Measurements from ENCODE around the gene RMRP. TPM values are rescaled to one million over a fixed set of nuclear protein-coding genes. Genes with fewer than 3 reads are reported as not detected.
A peak's percentile ranks its signal among the peaks of the same experiment; 100 is the strongest.

The RMRP gene
- total and polyA plus RNA-seq, 2 of the 4 experiments (the other 2 are of a cell fraction): 39.7 to 13,690 TPM

DNA sequence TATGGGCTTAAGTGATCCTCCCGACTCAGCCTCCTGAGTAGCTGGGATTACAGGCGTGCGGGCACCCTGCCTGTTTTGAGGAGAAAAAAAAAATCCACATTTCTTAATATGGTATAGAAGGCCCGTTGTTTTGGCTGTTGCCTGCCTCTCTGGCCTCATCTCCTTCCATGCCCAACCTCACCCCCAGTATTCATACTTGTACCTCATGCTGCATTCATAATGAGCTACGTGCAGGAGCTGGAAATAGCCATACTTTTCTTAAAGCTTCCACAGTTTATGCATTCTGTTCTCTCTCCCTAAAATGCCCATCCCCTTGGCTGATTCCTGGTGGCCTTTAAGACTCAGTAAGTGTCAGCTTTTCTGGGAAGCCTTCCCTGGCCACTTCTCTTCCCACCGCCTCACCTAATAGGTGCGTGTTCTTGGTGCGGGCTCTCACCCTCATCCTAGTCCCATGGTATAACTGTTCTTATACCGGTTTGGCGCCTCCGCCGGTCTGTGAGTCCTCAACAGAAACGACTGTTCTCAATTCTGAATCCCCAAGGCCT lies 34.0 kb upstream of the RMRP start:
- Histone ChIP-seq H3K4me3 (ENCODE audit: insufficient read depth, low read depth, low read length) (no peak overlapping the region), H4K91ac (ENCODE audit: insufficient read depth, low read depth, low read length) (peak overlapping the region; percentile 97; the same call in 1 of the 2 replicates), H2AFZ (replicated peaks; ENCODE audit: low read length, poor library complexity) (no peak overlapping the region), H2AK9ac (replicated peaks; ENCODE audit: low read depth, low read length, poor library complexity) (peak overlapping the region; percentile 19), H3K27ac (ENCODE audit: insufficient read depth, low read length) (peak overlapping the region; percentile 98; the same call in 1 of the 2 replicates), H3K23ac (ENCODE audit: low read depth, low read length) (peak overlapping the region; percentile 84; the same call in 1 of the 2 replicates), H2BK15ac (ENCODE audit: low read depth, low read length) (no peak overlapping the region), H3K9ac (ENCODE audit: low read depth, low read length) (peak overlapping the region; percentile 95; the same call in 1 of the 2 replicates), H3K9me1 (ENCODE audit: insufficient read depth, low read length) (peaks cover 22% of the 10 kb centered on the region), H4K20me1 (ENCODE audit: insufficient read depth, low read length) (peaks cover 37% of the 10 kb centered on the region), H3K9me3 (ENCODE audit: control insufficient read depth, insufficient read depth, low read length) (no peaks in the 10 kb centered on the region), H3K14ac (replicated peaks; ENCODE audit: low read depth, low read length) (peak overlapping the region; percentile 91; the same call in 1 of the 2 replicates), H4K5ac (ENCODE audit: low read depth, low read length) (peak overlapping the region; percentile 37), H3K18ac (ENCODE audit: low read depth, low read length) (no peak overlapping the region; the same call in 1 of the 2 replicates), H2BK120ac (ENCODE audit: low read depth, low read length) (0 out of 2 replicates have a peak overlapping the region, but pooled peaks have one; percentile 4), H2BK20ac (ENCODE audit: low read depth, low read length) (no peak overlapping the region), H3K79me1 (ENCODE audit: low read depth in 1 of 2, low read length in 2 of 2) (peaks cover 0 to 53% of the 10 kb centered on the region in 2 experiments), H3K4ac (ENCODE audit: low read depth, low read length) (peak overlapping the region; percentile 96), H4K8ac (ENCODE audit: low read depth in 2 of 2, low read length in 2 of 2) (peak overlapping the region; percentile 93 to 96; a peak in 3 of 4 replicates), H3K56ac (ENCODE audit: extremely low read depth, insufficient read depth, low read length) (no peak overlapping the region), H2AK5ac (ENCODE audit: low read depth, low read length) (peak overlapping the region; percentile 12), H3K36me3 (ENCODE audit: control insufficient read depth, insufficient read depth, low read length) (peaks cover 27% of the 10 kb centered on the region), H3K4me2 (ENCODE audit: low read depth, low read length) (no peak overlapping the region), H2BK5ac (ENCODE audit: low read depth, low read length, poor library complexity, severe bottlenecking) (peak overlapping the region; percentile 98), H3K4me1 (ENCODE audit: control insufficient read depth, insufficient read depth, low read length) (peaks cover 15% of the 10 kb centered on the region), H3K27me3 (ENCODE audit: control insufficient read depth, insufficient read depth, low read length) (no peaks in the 10 kb centered on the region)
- dilution Hi-C loops (cut with HindIII; ENCODE audit: low sequenced_read_pairs, unreplicated experiment): no loop called here
- WGBS, 2 experiments (ENCODE audit: extremely low coverage in 2 of 2, insufficient read length in 1 of 2): 80% methylated on average over 1 of the region's 13 CpGs; no CpG with 5 or more reads in 1 of the 2 experiments
- intact Hi-C loops (cut with micrococcal nuclease): loop anchor here (2.0 to 5.0 kb wide), 2 partner anchors 35 to 37 kb away; partner anchors contain the start of genes CCDC107 and RMRP
- TF ChIP-seq CHD1 (IDR thresholded peaks at IDR 0.05; ENCODE audit: low read depth, low read length) (no peak), FOS (IDR thresholded peaks at IDR 0.05; ENCODE audit: low read depth, low read length) (no peak), SMC3 (IDR thresholded peaks at IDR 0.05; ENCODE audit: low read depth, low read length) (no peak), MXI1 (IDR thresholded peaks at IDR 0.05; ENCODE audit: borderline replicate concordance, low read depth, low read length) (no peak), RAD21 (IDR thresholded peaks at IDR 0.05; ENCODE audit: low read length) (no peak), BHLHE40 (IDR thresholded peaks at IDR 0.05; ENCODE audit: low read depth, low read length) (no peak), NFE2L2 (IDR thresholded peaks at IDR 0.05; ENCODE audit: low read depth, low read length) (no peak), CEBPB (IDR thresholded peaks at IDR 0.05; ENCODE audit: low read depth, low read length) (no peak), POLR2A (IDR thresholded peaks at IDR 0.05; ENCODE audit: low read depth, low read length) (no peak), CTCF (conservative IDR thresholded peaks at IDR 0.05; ENCODE audit: low read depth, low read length) (no peak), RCOR1 (IDR thresholded peaks at IDR 0.05; ENCODE audit: insufficient replicate concordance, low read length) (no peak), MAZ (IDR thresholded peaks at IDR 0.05; ENCODE audit: borderline replicate concordance, low read depth, low read length) (no peak), MAFK (IDR thresholded peaks at IDR 0.05; ENCODE audit: low read depth, low read length) (no peak)
- TF ChIP-seq, protein P1, sequence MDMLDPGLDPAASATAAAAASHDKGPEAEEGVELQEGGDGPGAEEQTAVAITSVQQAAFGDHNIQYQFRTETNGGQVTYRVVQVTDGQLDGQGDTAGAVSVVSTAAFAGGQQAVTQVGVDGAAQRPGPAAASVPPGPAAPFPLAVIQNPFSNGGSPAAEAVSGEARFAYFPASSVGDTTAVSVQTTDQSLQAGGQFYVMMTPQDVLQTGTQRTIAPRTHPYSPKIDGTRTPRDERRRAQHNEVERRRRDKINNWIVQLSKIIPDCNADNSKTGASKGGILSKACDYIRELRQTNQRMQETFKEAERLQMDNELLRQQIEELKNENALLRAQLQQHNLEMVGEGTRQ (IDR thresholded peaks at IDR 0.05; ENCODE audit: low read depth, low read length): no peak
- TF ChIP-seq, protein P2, sequence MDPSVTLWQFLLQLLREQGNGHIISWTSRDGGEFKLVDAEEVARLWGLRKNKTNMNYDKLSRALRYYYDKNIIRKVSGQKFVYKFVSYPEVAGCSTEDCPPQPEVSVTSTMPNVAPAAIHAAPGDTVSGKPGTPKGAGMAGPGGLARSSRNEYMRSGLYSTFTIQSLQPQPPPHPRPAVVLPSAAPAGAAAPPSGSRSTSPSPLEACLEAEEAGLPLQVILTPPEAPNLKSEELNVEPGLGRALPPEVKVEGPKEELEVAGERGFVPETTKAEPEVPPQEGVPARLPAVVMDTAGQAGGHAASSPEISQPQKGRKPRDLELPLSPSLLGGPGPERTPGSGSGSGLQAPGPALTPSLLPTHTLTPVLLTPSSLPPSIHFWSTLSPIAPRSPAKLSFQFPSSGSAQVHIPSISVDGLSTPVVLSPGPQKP (IDR thresholded peaks at IDR 0.05; ENCODE audit: borderline replicate concordance, low read depth, low read length): no peak
- POLR2A ChIA-PET (ENCODE audit: unreplicated experiment): interaction anchor here (0.6 to 2.3 kb wide), 2 partner anchors 9 to 36 kb away, joined by 3 to 23 read pairs; no protein-coding TSS in a partner anchor
- CTCF ChIA-PET: interaction anchor here (0.6 to 0.9 kb wide), 3 partner anchors 9 to 31 kb away, joined by 4 to 5 read pairs (median 4); no protein-coding TSS in a partner anchor
- in situ Hi-C loops (cut with MboI; ENCODE audit: low sequenced_read_pairs): no loop called here
- DNase-seq (no peak), ATAC-seq (ENCODE audit: low read depth) (no peak)
- BruUV-seq (replicated peaks): no TSS peak
